Activated CD8-positive, alpha-beta memory T cell treated with anti-CD3 and anti-CD28 coated beads for 24 hours (primary cell): Measurements from ENCODE around the gene RYR2.
"Not testable (repeated sequence)": the region's sequence is repeated elsewhere in the genome, so short reads cannot be mapped to it uniquely, and the experiment has no call there.

ENCODE experiments used
- DNase-seq: peaks from one replicate; pipeline ENCODE4 v3.0.0-alpha.2; 2020

RYR2 gene

GRCh38 chr1:237091691-237092090, 49.7 kb downstream of the RYR2 start:
- no peak for DNase-seq

- no peak for DNase-seq
Observed at GRCh38 chr1:237093691-237094090, 51.7 kb downstream of the RYR2 start.

GRCh38 chr1:237098541-237098940, 56.6 kb downstream of the RYR2 start:
- DNase-seq = no peak

- no peak for DNase-seq
Observed at GRCh38 chr1:237103021-237103420, 61.0 kb downstream of the RYR2 start.

- DNase-seq = no peak
Observed at GRCh38 chr1:237104096-237104495, 62.1 kb downstream of the RYR2 start.

GRCh38 chr1:237105826-237106225, 63.8 kb downstream of the RYR2 start:
- no peak for DNase-seq

- DNase-seq = no peak
Observed at GRCh38 chr1:237108297-237109040, 66.5 kb downstream of the RYR2 start.

- DNase-seq = no peak
Observed at GRCh38 chr1:237111807-237112206, 69.8 kb downstream of the RYR2 start.

GRCh38 chr1:237112663-237113062, 70.7 kb downstream of the RYR2 start:
- no peak for DNase-seq

GRCh38 chr1:237115035-237115434, 73.1 kb downstream of the RYR2 start:
- DNase-seq = no peak

- no peak for DNase-seq
Observed at GRCh38 chr1:237119091-237119490, 77.1 kb downstream of the RYR2 start.

- DNase-seq = no peak
Observed at GRCh38 chr1:237120683-237121082, 78.7 kb downstream of the RYR2 start.

GRCh38 chr1:237124856-237125462, 83.0 kb downstream of the RYR2 start:
- DNase-seq = no peak

GRCh38 chr1:237126180-237126579, 84.2 kb downstream of the RYR2 start:
- DNase-seq = no peak

GRCh38 chr1:237127301-237127700, 85.3 kb downstream of the RYR2 start:
- not testable (repeated sequence) for DNase-seq

- no peak for DNase-seq
Observed at GRCh38 chr1:237133921-237134320, 91.9 kb downstream of the RYR2 start.

GRCh38 chr1:237134929-237135328, 92.9 kb downstream of the RYR2 start:
- no peak for DNase-seq

GRCh38 chr1:237138551-237138950, 96.6 kb downstream of the RYR2 start:
- DNase-seq = no peak

GRCh38 chr1:237139732-237140131, 97.7 kb downstream of the RYR2 start:
- DNase-seq = no peak

GRCh38 chr1:237140986-237141385, 99.0 kb downstream of the RYR2 start:
- DNase-seq = no peak

- DNase-seq = no peak
Observed at GRCh38 chr1:237141502-237141901, 99.5 kb downstream of the RYR2 start.

GRCh38 chr1:237145379-237146135, 103.6 kb downstream of the RYR2 start:
- DNase-seq = no peak

GRCh38 chr1:237146241-237146640, 104.3 kb downstream of the RYR2 start:
- no peak for DNase-seq

- no peak for DNase-seq
Observed at GRCh38 chr1:237149857-237150256, 107.9 kb downstream of the RYR2 start.
